OCI-LY7 (cell line): ENCODE results near the gene SLC6A18. TPM values are rescaled to one million over a fixed set of nuclear protein-coding genes. Genes with fewer than 3 reads are reported as not detected.

Source experiments
- BruUV-seq: library from RNA; stranded (reverse); fragments of 400-500 nt; replicated peaks from 2 replicates; lab custom pipeline; 2021; lab: Mats Ljungman, UMichigan
- CTCF ChIA-PET: fragments of 300-600 bp; sonication (Branson Sonifier 250); formaldehyde crosslinking; loops from one replicate; lab custom pipeline; 2022; ENCODE audit warnings: antibody characterized with exemption; ENCODE audit not compliant: unreplicated experiment; lab: Charles Lee
- POLR2A ChIA-PET: fragments of 300-600 bp; sonication (Branson Sonifier 250); formaldehyde crosslinking; loops from one replicate; lab custom pipeline; 2022; ENCODE audit warnings: antibody characterized with exemption; lab: Charles Lee
- DNase-seq: peaks from one replicate; pipeline ENCODE4 v3.0.0-alpha.2; 2015; ENCODE audit warnings: low spot score
- H2AFZ ChIP-seq: fragments of 200-600 bp; sonication (generic), shearing (Covaris generic); 2 replicates; pipeline ENCODE4 v1.6.1; 2014; ENCODE audit warnings: mild to moderate bottlenecking, antibody characterized with exemption, low read length, moderate library complexity
- H3K27ac ChIP-seq: fragments of 200-600 bp; sonication (generic); 2 replicates; pipeline ENCODE4 v1.5.1; 2014; ENCODE audit warnings: mixed run types, low read depth, mild to moderate bottlenecking, moderate library complexity, low read length, inconsistent platforms; ENCODE audit not compliant: poor library complexity, severe bottlenecking
- H3K36me3 ChIP-seq: fragments of 200-600 bp; sonication (generic); 2 replicates; pipeline ENCODE4 v1.6.1; 2014; ENCODE audit warnings: mild to moderate bottlenecking, antibody characterized with exemption, low read length, moderate library complexity, mixed read lengths; ENCODE audit not compliant: insufficient read depth
- H3K4me1 ChIP-seq: fragments of 200-600 bp; sonication (generic); 2 replicates; pipeline ENCODE4 v1.5.1; 2014; ENCODE audit warnings: mild to moderate bottlenecking, low read length; ENCODE audit not compliant: insufficient read depth, poor library complexity, severe bottlenecking
- H3K4me2 ChIP-seq: fragments of 200-600 bp; sonication (generic); 2 replicates; pipeline ENCODE4 v1.6.1; 2014; ENCODE audit warnings: mild to moderate bottlenecking, low read length
- H3K4me3 ChIP-seq: fragments of 200-600 bp; sonication (generic); 2 replicates; pipeline ENCODE4 v1.5.1; 2014; ENCODE audit warnings: mild to moderate bottlenecking, low read depth, low read length; ENCODE audit not compliant: poor library complexity, severe bottlenecking
- H3K79me2 ChIP-seq: fragments of 200-600 bp; sonication (generic); 2 replicates; pipeline ENCODE4 v1.6.1; 2016; ENCODE audit warnings: low read depth, mild to moderate bottlenecking, low read length, moderate library complexity, mixed read lengths; ENCODE audit not compliant: insufficient read depth
- H3K9me2 ChIP-seq: fragments of 200-600 bp; sonication (generic); 2 replicates; pipeline ENCODE4 v1.6.1; 2016; ENCODE audit warnings: mild to moderate bottlenecking, low read length, mixed read lengths; ENCODE audit not compliant: insufficient read depth
- H3K9me3 ChIP-seq: fragments of 200-600 bp; sonication (generic); 2 replicates; pipeline ENCODE4 v1.6.1; 2014; ENCODE audit warnings: mild to moderate bottlenecking, mixed run types, low read length, mixed read lengths
- H4K20me1 ChIP-seq: fragments of 200-600 bp; sonication (generic); 2 replicates; pipeline ENCODE4 v1.6.1; 2014; ENCODE audit warnings: mild to moderate bottlenecking, antibody characterized with exemption, low read length, moderate library complexity, mixed read lengths; ENCODE audit not compliant: insufficient read depth
- EZH2phosphoT487 ChIP-seq: fragments of 200-600 bp; sonication (generic); IDR thresholded peaks from 2 replicates; pipeline ENCODE4 v1.6.1; 2018; ENCODE audit warnings: low read depth, borderline replicate concordance, mild to moderate bottlenecking, mixed run types, antibody characterized with exemption, low read length, moderate library complexity, mixed read lengths
- intact Hi-C: fragments of 100-400 bp; cut with micrococcal nuclease; formaldehyde crosslinking; loops from one replicate; pipeline ENCODE4 v1.10.0; 2022; ENCODE audit not compliant: unreplicated experiment
- total RNA-seq, 2 experiments: library from RNA; depleted of rRNA in 1 of 2; stranded (reverse); fragments of >200 nt in 1 of 2; shearing (Covaris generic) in 1 of 2; gene quantifications; 2 replicates each; pipeline ENCODE4 v1.2.3, GENCODE V29; 2014 to 2022
- TF ChIP-seq, protein P1 (sequence below): fragments of 200-600 bp; sonication (generic); conservative IDR thresholded peaks from 2 replicates; pipeline ENCODE4 v1.5.1; 2014; ENCODE audit warnings: mild to moderate bottlenecking, antibody characterized with exemption, low read length, moderate library complexity, mixed read lengths

The SLC6A18 gene
- total RNA-seq, 2 experiments from 2014 or later, result not detected

DNA sequence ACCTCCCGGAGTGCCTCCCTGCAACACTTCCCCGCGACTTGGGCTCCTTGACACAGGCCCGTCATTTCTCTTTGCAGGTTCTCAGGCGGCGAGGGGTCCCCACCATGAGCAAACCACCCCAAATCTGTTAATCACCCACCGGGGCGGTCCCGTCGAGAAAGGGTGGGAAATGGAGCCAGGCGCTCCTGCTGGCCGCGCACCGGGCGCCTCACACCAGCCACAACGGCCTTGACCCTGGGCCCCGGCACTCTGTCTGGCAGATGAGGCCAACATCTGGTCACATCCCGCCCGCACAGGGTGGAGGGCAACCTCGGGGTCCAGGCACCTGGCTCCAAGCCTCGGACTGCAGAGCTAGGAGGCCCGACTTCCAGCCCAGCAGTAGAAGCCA lies 70.5 kb downstream of the SLC6A18 start:
- intact Hi-C loops, result loop anchor here (1.0 to 2.0 kb wide), 2 partner anchors 17 to 21 kb away; no protein-coding TSS in a partner anchor
- Histone ChIP-seq H4K20me1 (peaks cover 7% of the 10 kb centered on the region; the same call in 1 of the 2 replicates), H3K4me1 (peaks cover 78% of the 10 kb centered on the region), H3K4me3 (peak overlapping the region; percentile 79), H2AFZ (no peak overlapping the region), H3K9me3 (no peaks in the 10 kb centered on the region), H3K27ac (peak overlapping the region; percentile 87), H3K36me3 (peaks cover 42% of the 10 kb centered on the region), H3K79me2 (peaks cover 59% of the 10 kb centered on the region), H3K4me2 (peak overlapping the region; percentile 87), H3K9me2 (no peaks in the 10 kb centered on the region)
- ChIA-PET CTCF (interaction anchor here (1.3 kb wide), 1 partner anchor 349 kb away, joined by 3 read pairs; no protein-coding TSS in a partner anchor), POLR2A (interaction anchor here (1.2 to 7.0 kb wide), 5 partner anchors 13 to 45 kb away, joined by 4 to 60 read pairs (median 7); no protein-coding TSS in a partner anchor)
- BruUV-seq, result no TSS peak
- no peak for TF ChIP-seq EZH2phosphoT487
- TF ChIP-seq, protein P1, sequence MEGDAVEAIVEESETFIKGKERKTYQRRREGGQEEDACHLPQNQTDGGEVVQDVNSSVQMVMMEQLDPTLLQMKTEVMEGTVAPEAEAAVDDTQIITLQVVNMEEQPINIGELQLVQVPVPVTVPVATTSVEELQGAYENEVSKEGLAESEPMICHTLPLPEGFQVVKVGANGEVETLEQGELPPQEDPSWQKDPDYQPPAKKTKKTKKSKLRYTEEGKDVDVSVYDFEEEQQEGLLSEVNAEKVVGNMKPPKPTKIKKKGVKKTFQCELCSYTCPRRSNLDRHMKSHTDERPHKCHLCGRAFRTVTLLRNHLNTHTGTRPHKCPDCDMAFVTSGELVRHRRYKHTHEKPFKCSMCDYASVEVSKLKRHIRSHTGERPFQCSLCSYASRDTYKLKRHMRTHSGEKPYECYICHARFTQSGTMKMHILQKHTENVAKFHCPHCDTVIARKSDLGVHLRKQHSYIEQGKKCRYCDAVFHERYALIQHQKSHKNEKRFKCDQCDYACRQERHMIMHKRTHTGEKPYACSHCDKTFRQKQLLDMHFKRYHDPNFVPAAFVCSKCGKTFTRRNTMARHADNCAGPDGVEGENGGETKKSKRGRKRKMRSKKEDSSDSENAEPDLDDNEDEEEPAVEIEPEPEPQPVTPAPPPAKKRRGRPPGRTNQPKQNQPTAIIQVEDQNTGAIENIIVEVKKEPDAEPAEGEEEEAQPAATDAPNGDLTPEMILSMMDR, result no peak
- DNase-seq, result no peak

Other genes starting within 250 kb of the SLC6A18 start
- gene NKD2, start 216.6 kb upstream of the SLC6A18 start, total RNA-seq (2014; rRNA removed; shearing (Covaris generic)), result 0.38 TPM in 1 of 2 replicates, not detected in the other
- 0.22 and 0.38 TPM in 2 replicates for gene NKD2, start 216.6 kb upstream of the SLC6A18 start, total RNA-seq (2022)
- gene SLC12A7, start 113.3 kb upstream of the SLC6A18 start, total RNA-seq (2014; rRNA removed; shearing (Covaris generic)), result not detected in 2 replicates
- 0.06 TPM in 1 of 2 replicates, not detected in the other for gene SLC12A7, start 113.3 kb upstream of the SLC6A18 start, total RNA-seq (2022)
- gene SLC6A19, start 23.8 kb upstream of the SLC6A18 start, total RNA-seq (2014; rRNA removed; shearing (Covaris generic)), result not detected in 2 replicates
- gene SLC6A19, start 23.8 kb upstream of the SLC6A18 start, total RNA-seq (2022), result not detected in 2 replicates
- 120 and 156 TPM in 2 replicates for gene TERT, start 69.7 kb downstream of the SLC6A18 start, total RNA-seq (2014; rRNA removed; shearing (Covaris generic))
- gene TERT, start 69.7 kb downstream of the SLC6A18 start, total RNA-seq (2022), result 173 and 198 TPM in 2 replicates
- gene CLPTM1L, start 119.7 kb downstream of the SLC6A18 start, total RNA-seq (2014; rRNA removed; shearing (Covaris generic)), result 356 and 395 TPM in 2 replicates
- 395 and 396 TPM in 2 replicates for gene CLPTM1L, start 119.7 kb downstream of the SLC6A18 start, total RNA-seq (2022)
- 0.05 TPM in 1 of 2 replicates, not detected in the other for gene SLC6A3, start 220.1 kb downstream of the SLC6A18 start, total RNA-seq (2014; rRNA removed; shearing (Covaris generic))
- not detected in 2 replicates for gene SLC6A3, start 220.1 kb downstream of the SLC6A18 start, total RNA-seq (2022)